ENCODE results near the gene GFOD1.
A peak's percentile ranks its signal among the peaks of the same experiment; 100 is the strongest.

GFOD1 gene

GRCh38 chr6:13372076-13372475, 115.3 kb downstream of the GFOD1 start:
- no peak for DNase-seq

- DNase-seq = no peak
Measured at GRCh38 chr6:13371421-13372072, 115.9 kb downstream of the GFOD1 start.

- no peak for DNase-seq
Measured at GRCh38 chr6:13370623-13371022, 116.8 kb downstream of the GFOD1 start.

GRCh38 chr6:13369591-13369990, 117.8 kb downstream of the GFOD1 start:
- peak; percentile 15 for DNase-seq

- no peak for DNase-seq
Measured at GRCh38 chr6:13368731-13369115, 118.7 kb downstream of the GFOD1 start.

GRCh38 chr6:13368079-13368730, 119.2 kb downstream of the GFOD1 start:
- no peak for DNase-seq

GRCh38 chr6:13367396-13367795, 120.0 kb downstream of the GFOD1 start:
- no peak for DNase-seq

- DNase-seq = no peak
Measured at GRCh38 chr6:13365320-13365719, 122.1 kb downstream of the GFOD1 start.

- no peak for DNase-seq
Measured at GRCh38 chr6:13364842-13365241, 122.6 kb downstream of the GFOD1 start.

GRCh38 chr6:13362412-13362811, 125.0 kb downstream of the GFOD1 start:
- DNase-seq = no peak

- peak; percentile 49 for DNase-seq
Measured at GRCh38 chr6:13360671-13361540, 126.5 kb downstream of the GFOD1 start.

GRCh38 chr6:13359287-13359686, 128.1 kb downstream of the GFOD1 start:
- no peak for DNase-seq

- DNase-seq = peak; percentile 16
Measured at GRCh38 chr6:13358511-13358910, 128.9 kb downstream of the GFOD1 start.

- DNase-seq = no peak
Measured at GRCh38 chr6:13357551-13358075, 129.8 kb downstream of the GFOD1 start.

- DNase-seq = no peak
Measured at GRCh38 chr6:13355999-13356785, 131.2 kb downstream of the GFOD1 start.

GRCh38 chr6:13355043-13355945, 132.1 kb downstream of the GFOD1 start:
- DNase-seq = no peak

- peak; percentile 68 for DNase-seq
Measured at GRCh38 chr6:13354331-13355042, 132.9 kb downstream of the GFOD1 start.

GRCh38 chr6:13352165-13352564, 135.2 kb downstream of the GFOD1 start:
- no peak for DNase-seq

- DNase-seq = no peak
Measured at GRCh38 chr6:13351271-13351670, 136.1 kb downstream of the GFOD1 start.

GRCh38 chr6:13349811-13350506, 137.4 kb downstream of the GFOD1 start:
- DNase-seq = no peak
